ENCODE results near the gene TBC1D22A. TPM values are rescaled to one million over a fixed set of nuclear protein-coding genes. Genes with fewer than 3 reads are reported as not detected.

The TBC1D22A gene
- polyA plus RNA-seq, 1 donor (not counting 4 experiments of a cell fraction or from before 2014, with no cell fraction given), result 20.9 TPM

- no peak overlapping the region for H3K27ac ChIP-seq (ENCODE audit: control insufficient read depth, insufficient read depth, low read length)
- no peaks in the 10 kb centered on the region for H3K79me2 ChIP-seq (ENCODE audit: control insufficient read depth, insufficient read depth, low read length)
- no peaks in the 10 kb centered on the region for H3K9me3 ChIP-seq (ENCODE audit: control insufficient read depth, low read depth, low read length)
- H4K20me1 ChIP-seq (ENCODE audit: control insufficient read depth, extremely low read depth, insufficient read depth, low read length), result no peaks in the 10 kb centered on the region
- no peaks in the 10 kb centered on the region for H3K9me1 ChIP-seq (ENCODE audit: control insufficient read depth, extremely low read depth, insufficient read depth, low read length)
- FAIRE-seq, result no peak
- no peak overlapping the region for H3K9ac ChIP-seq (ENCODE audit: control insufficient read depth, extremely low read depth, insufficient read depth, low read length)
- H3K4me2 ChIP-seq (ENCODE audit: control insufficient read depth, extremely low read depth, insufficient read depth, low read depth, low read length), result no peak overlapping the region
- TF ChIP-seq, protein P1, sequence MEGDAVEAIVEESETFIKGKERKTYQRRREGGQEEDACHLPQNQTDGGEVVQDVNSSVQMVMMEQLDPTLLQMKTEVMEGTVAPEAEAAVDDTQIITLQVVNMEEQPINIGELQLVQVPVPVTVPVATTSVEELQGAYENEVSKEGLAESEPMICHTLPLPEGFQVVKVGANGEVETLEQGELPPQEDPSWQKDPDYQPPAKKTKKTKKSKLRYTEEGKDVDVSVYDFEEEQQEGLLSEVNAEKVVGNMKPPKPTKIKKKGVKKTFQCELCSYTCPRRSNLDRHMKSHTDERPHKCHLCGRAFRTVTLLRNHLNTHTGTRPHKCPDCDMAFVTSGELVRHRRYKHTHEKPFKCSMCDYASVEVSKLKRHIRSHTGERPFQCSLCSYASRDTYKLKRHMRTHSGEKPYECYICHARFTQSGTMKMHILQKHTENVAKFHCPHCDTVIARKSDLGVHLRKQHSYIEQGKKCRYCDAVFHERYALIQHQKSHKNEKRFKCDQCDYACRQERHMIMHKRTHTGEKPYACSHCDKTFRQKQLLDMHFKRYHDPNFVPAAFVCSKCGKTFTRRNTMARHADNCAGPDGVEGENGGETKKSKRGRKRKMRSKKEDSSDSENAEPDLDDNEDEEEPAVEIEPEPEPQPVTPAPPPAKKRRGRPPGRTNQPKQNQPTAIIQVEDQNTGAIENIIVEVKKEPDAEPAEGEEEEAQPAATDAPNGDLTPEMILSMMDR (optimal IDR thresholded peaks at IDR 0.05 in 1 of 3, IDR thresholded peaks at IDR 0.05 in 1 of 3, conservative IDR thresholded peaks at IDR 0.05 in 1 of 3; ENCODE audit: extremely low read depth in 1 of 3, insufficient read depth in 2 of 3, low read length in 3 of 3), result no peak
- no peak for TF ChIP-seq EZH2 (IDR thresholded peaks at IDR 0.05; ENCODE audit: low read length)
- no peaks in the 10 kb centered on the region for H3K4me1 ChIP-seq (ENCODE audit: control insufficient read depth, extremely low read depth, insufficient read depth, low read length)
- H2AFZ ChIP-seq (ENCODE audit: control insufficient read depth, low read length), result no peak overlapping the region
- dilution Hi-C loops (cut with MboI; ENCODE audit: extremely low pct_ligation_motif_present, low sequenced_read_pairs), result no loop called here
- no peaks in the 10 kb centered on the region for H3K27me3 ChIP-seq (ENCODE audit: control insufficient read depth, extremely low read depth, insufficient read depth, low read length)
- peaks cover 0 to 5% of the 10 kb centered on the region in 2 experiments for H3K36me3 ChIP-seq (ENCODE audit: control insufficient read depth in 2 of 2, extremely low read depth in 1 of 2, insufficient read depth in 2 of 2, low read length in 2 of 2)
- no peak for DNase-seq (ENCODE audit: low read depth, low spot score)
- no peak overlapping the region for H3K4me3 ChIP-seq (ENCODE audit: control insufficient read depth in 2 of 3, extremely low read depth in 1 of 3, insufficient read depth in 2 of 3, low read depth in 1 of 3, low read length in 3 of 3)
Observed at GRCh38 chr22:47174671-47175112, 412.2 kb downstream of the TBC1D22A start.

GRCh38 chr22:47175151-47176025 lies 412.9 kb downstream of the TBC1D22A start:
- H3K9ac ChIP-seq (ENCODE audit: control insufficient read depth, extremely low read depth, insufficient read depth, low read length), result no peak overlapping the region
- H3K36me3 ChIP-seq (ENCODE audit: control insufficient read depth in 2 of 2, extremely low read depth in 1 of 2, insufficient read depth in 2 of 2, low read length in 2 of 2), result peaks cover 0 to 5% of the 10 kb centered on the region in 2 experiments
- H3K4me2 ChIP-seq (ENCODE audit: control insufficient read depth, extremely low read depth, insufficient read depth, low read depth, low read length), result no peak overlapping the region
- no peak overlapping the region for H3K27ac ChIP-seq (ENCODE audit: control insufficient read depth, insufficient read depth, low read length)
- no peak for FAIRE-seq
- H3K79me2 ChIP-seq (ENCODE audit: control insufficient read depth, insufficient read depth, low read length), result no peaks in the 10 kb centered on the region
- no peaks in the 10 kb centered on the region for H3K4me1 ChIP-seq (ENCODE audit: control insufficient read depth, extremely low read depth, insufficient read depth, low read length)
- H3K4me3 ChIP-seq (ENCODE audit: control insufficient read depth in 2 of 3, extremely low read depth in 1 of 3, insufficient read depth in 2 of 3, low read depth in 1 of 3, low read length in 3 of 3), result no peak overlapping the region
- DNase-seq (ENCODE audit: low read depth, low spot score), result no peak
- dilution Hi-C loops (cut with MboI; ENCODE audit: extremely low pct_ligation_motif_present, low sequenced_read_pairs), result no loop called here
- no peak overlapping the region for H2AFZ ChIP-seq (ENCODE audit: control insufficient read depth, low read length)
- no peak for TF ChIP-seq EZH2 (IDR thresholded peaks at IDR 0.05; ENCODE audit: low read length)
- TF ChIP-seq, protein P1 (optimal IDR thresholded peaks at IDR 0.05 in 1 of 3, IDR thresholded peaks at IDR 0.05 in 1 of 3, conservative IDR thresholded peaks at IDR 0.05 in 1 of 3; ENCODE audit: extremely low read depth in 1 of 3, insufficient read depth in 2 of 3, low read length in 3 of 3), result no peak
- H3K9me3 ChIP-seq (ENCODE audit: control insufficient read depth, low read depth, low read length), result no peaks in the 10 kb centered on the region
- H4K20me1 ChIP-seq (ENCODE audit: control insufficient read depth, extremely low read depth, insufficient read depth, low read length), result no peaks in the 10 kb centered on the region
- no peaks in the 10 kb centered on the region for H3K9me1 ChIP-seq (ENCODE audit: control insufficient read depth, extremely low read depth, insufficient read depth, low read length)
- no peaks in the 10 kb centered on the region for H3K27me3 ChIP-seq (ENCODE audit: control insufficient read depth, extremely low read depth, insufficient read depth, low read length)

Data from keratinocyte (primary cell).